GM12872 (cell line): ENCODE results near the gene CARD11.

Experiments used
- CTCF ChIP-seq: IDR thresholded peaks from 3 replicates; pipeline ENCODE4 v1.5.1; 2011; ENCODE audit warnings: low read depth, mild to moderate bottlenecking, low read length, moderate library complexity; ENCODE audit not compliant: insufficient read depth

The CARD11 gene

GRCh38 chr7:2967253-2967652, 76.4 kb downstream of the CARD11 start:
- TF ChIP-seq CTCF, result no peak

DNA sequence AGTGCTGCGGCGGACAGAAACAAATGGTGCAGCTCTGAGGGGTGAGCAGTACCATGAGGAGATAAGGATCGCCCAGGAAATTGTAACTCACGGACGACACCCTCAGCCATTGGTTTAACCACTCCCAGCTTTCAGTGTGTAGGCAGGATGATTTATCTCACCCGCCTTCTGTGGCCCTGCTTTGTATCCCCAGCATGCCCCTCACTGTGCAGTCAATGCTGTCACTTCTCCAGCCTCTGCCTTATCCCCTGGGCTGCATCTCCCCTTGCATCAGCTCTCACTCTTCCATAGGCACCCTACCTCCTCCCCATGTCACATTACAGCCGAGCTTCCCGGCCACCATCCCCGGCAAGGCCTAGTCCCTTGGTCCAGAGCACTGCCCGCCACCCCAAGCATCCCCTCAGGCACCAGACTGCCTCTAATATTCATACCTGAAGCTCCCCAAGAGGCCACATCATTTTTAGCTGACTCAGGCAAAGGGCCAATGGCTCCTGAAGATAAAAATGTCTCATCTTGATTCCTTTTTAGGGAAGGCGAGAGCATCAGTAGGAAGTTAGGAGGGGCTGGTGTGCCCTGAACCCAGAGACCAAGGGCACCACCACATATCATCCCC, 77.1 kb downstream of the CARD11 start:
- TF ChIP-seq CTCF, result no peak

DNA sequence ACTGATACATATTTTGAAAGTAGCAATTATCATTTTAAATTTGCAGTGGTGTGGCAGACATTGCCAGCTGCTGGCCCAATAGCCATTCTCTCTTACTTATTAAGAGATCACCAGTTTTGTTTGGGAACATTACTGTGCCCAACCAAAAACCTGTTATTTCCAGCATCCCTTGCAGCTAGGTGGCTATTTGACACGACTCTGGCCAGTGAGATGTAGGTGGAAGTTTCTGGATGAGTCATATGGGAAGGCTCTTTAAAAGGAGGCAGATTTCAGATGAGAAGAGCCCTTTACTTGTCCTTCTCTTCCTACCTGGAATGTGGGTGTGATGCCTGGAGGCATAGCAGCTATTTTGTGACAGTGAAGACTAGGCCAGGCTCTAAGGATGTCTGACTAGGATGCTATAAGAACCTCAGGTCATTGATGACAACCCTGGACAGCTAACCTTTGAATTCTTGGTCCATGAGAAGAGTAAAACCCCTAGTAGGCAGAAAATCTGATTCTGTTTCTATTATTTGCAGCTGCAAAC, 77.9 kb downstream of the CARD11 start:
- no peak for TF ChIP-seq CTCF

GRCh38 chr7:2965301-2965700, 78.4 kb downstream of the CARD11 start:
- TF ChIP-seq CTCF, result no peak

DNA sequence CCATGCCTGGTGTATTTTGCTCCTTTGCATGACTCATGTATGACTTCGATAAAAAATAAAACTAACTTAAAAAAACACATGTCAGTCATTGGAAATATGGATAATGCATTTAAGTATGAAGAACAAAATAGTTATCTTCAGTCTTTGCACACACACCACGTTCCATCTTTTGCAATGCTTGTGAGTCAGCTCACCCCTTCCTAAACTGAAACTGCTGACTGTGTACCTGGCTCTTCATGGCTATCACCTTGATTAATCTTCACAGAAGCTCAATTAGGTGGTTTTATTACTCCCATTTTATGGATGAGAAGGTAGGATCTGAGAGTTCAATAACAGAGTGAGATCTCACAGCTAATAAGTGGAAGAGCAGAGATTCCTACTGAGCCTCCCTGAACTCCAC, 79.5 kb downstream of the CARD11 start:
- no peak for TF ChIP-seq CTCF

GRCh38 chr7:2962865-2963264, 80.8 kb downstream of the CARD11 start:
- TF ChIP-seq CTCF, result no peak

GRCh38 chr7:2959828-2960599, 83.7 kb downstream of the CARD11 start:
- TF ChIP-seq CTCF, result no peak
